SK-N-SH treated with all-trans-retinoic acid at 6 μM for 48 hours (cell line): ENCODE measurements around the gene CHI3L2.

ENCODE experiments used
- CSDC2 ChIP-seq: fragments of 250-450 bp; sonication (Bioruptor Pico); IDR thresholded peaks from 2 replicates; pipeline ENCODE4 v1.5.0; 2020; ENCODE audit warnings: mild to moderate bottlenecking, moderate library complexity
- GLIS3 ChIP-seq: fragments of 250-450 bp; sonication (Bioruptor Pico); IDR thresholded peaks from 2 replicates; pipeline ENCODE4 v1.5.0; 2020; ENCODE audit warnings: mild to moderate bottlenecking, moderate library complexity
- PPARA ChIP-seq: fragments of 250-450 bp; sonication (Bioruptor Pico); IDR thresholded peaks from 2 replicates; pipeline ENCODE4 v1.5.0; 2020; ENCODE audit warnings: mild to moderate bottlenecking, borderline replicate concordance
- RARB ChIP-seq: fragments of 250-450 bp; sonication (Bioruptor Pico); IDR thresholded peaks from 2 replicates; pipeline ENCODE4 v1.8.0; 2021; ENCODE audit warnings: mild to moderate bottlenecking, moderate library complexity
- TOX ChIP-seq: fragments of 250-450 bp; sonication (Bioruptor Pico); IDR thresholded peaks from 2 replicates; pipeline ENCODE4 v1.8.0; 2021; ENCODE audit warnings: mild to moderate bottlenecking, moderate library complexity, borderline replicate concordance
- ZFP3 ChIP-seq: fragments of 250-450 bp; sonication (Bioruptor Pico); IDR thresholded peaks from 2 replicates; pipeline ENCODE4 v1.5.0; 2020; ENCODE audit warnings: mild to moderate bottlenecking, moderate library complexity
- ZNF8 ChIP-seq: fragments of 450-650 bp; formaldehyde crosslinking; IDR thresholded peaks from 2 replicates; pipeline ENCODE4 v1.5.0; 2020; ENCODE audit warnings: mild to moderate bottlenecking, moderate library complexity
- TF ChIP-seq, protein P1 (sequence below): fragments of 250-450 bp; sonication (Bioruptor Pico); IDR thresholded peaks from 2 replicates; pipeline ENCODE4 v1.5.1; 2020; ENCODE audit warnings: low read depth, mild to moderate bottlenecking, moderate library complexity
- TF ChIP-seq, protein P2 (sequence below): fragments of 250-450 bp; sonication (Bioruptor Pico); IDR thresholded peaks from 2 replicates; pipeline ENCODE4 v1.8.0; 2020; ENCODE audit warnings: mild to moderate bottlenecking, moderate library complexity, borderline replicate concordance

DNA sequence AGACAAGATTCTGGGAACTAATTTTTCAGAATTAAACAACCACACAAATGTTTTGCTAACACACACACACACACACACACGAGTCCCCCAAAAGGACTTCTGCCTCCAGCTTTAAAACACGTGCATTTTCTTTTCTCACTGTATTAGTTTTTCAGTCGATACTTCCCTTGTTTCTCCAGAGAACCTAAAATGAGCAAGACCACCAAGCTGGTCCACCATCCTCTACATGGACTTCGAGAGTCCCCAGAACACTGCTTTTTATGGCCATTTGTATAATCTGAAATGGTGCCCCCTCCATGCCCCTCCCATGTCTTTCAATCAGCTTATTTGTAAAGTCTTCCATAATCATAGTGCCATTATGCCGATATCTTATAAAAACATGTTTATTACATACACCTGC, 10.8 kb upstream of the CHI3L2 start:
- TF ChIP-seq PPARA (CRISPR knock-in tag) (no peak), RARB (CRISPR knock-in tag) (no peak), TOX (CRISPR knock-in tag) (no peak), ZFP3 (CRISPR knock-in tag) (no peak), GLIS3 (CRISPR knock-in tag) (no peak), ZNF8 (no peak), CSDC2 (no peak)
- TF ChIP-seq, protein P1, sequence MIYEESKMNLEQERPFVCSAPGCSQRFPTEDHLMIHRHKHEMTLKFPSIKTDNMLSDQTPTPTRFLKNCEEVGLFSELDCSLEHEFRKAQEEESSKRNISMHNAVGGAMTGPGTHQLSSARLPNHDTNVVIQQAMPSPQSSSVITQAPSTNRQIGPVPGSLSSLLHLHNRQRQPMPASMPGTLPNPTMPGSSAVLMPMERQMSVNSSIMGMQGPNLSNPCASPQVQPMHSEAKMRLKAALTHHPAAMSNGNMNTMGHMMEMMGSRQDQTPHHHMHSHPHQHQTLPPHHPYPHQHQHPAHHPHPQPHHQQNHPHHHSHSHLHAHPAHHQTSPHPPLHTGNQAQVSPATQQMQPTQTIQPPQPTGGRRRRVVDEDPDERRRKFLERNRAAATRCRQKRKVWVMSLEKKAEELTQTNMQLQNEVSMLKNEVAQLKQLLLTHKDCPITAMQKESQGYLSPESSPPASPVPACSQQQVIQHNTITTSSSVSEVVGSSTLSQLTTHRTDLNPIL (CRISPR knock-in tag): no peak
- TF ChIP-seq, protein P2, sequence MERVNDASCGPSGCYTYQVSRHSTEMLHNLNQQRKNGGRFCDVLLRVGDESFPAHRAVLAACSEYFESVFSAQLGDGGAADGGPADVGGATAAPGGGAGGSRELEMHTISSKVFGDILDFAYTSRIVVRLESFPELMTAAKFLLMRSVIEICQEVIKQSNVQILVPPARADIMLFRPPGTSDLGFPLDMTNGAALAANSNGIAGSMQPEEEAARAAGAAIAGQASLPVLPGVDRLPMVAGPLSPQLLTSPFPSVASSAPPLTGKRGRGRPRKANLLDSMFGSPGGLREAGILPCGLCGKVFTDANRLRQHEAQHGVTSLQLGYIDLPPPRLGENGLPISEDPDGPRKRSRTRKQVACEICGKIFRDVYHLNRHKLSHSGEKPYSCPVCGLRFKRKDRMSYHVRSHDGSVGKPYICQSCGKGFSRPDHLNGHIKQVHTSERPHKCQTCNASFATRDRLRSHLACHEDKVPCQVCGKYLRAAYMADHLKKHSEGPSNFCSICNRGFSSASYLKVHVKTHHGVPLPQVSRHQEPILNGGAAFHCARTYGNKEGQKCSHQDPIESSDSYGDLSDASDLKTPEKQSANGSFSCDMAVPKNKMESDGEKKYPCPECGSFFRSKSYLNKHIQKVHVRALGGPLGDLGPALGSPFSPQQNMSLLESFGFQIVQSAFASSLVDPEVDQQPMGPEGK (CRISPR knock-in tag): no peak
